Fibroblast of pulmonary artery (primary cell): ENCODE data around the gene CASP10.

ENCODE experiments used
- DNase-seq: peaks from one replicate; pipeline ENCODE4 v3.0.0-alpha.2; 2010; ENCODE audit warnings: low read depth
- H3K4me3 ChIP-seq: replicated peaks from 2 replicates; pipeline ENCODE4 v1.5.1; 2011; ENCODE audit warnings: low read depth, mild to moderate bottlenecking, control low read depth, low read length, moderate library complexity
- TF ChIP-seq, protein P1 (sequence below): IDR thresholded peaks from 2 replicates; pipeline ENCODE4 v1.5.1; 2011; ENCODE audit warnings: mild to moderate bottlenecking, control low read depth, low read length, inconsistent platforms; ENCODE audit errors: missing control alignments

Gene CASP10

DNA sequence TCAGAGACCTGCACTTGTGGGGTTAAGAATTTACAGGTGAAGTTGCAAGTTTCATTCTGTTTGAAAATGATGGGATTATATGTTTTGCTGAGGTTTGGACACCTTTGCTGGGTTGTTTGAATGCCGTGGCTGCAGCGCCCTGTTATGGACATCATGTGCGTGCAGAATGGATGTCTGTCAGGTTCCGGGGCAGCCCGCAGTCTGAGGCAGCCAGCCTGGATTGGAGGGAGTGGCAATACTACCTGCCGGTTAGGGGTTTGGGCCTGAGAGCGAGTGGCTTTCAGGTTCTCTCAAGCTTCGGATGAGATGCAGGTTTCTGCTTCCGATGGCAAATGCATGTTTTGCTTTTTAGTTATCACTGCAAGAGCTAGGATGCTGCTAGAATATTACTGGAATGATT is 78.5 kb downstream of the CASP10 start:
- H3K4me3 ChIP-seq: no peak overlapping the region
- DNase-seq: no peak
- TF ChIP-seq, protein P1, sequence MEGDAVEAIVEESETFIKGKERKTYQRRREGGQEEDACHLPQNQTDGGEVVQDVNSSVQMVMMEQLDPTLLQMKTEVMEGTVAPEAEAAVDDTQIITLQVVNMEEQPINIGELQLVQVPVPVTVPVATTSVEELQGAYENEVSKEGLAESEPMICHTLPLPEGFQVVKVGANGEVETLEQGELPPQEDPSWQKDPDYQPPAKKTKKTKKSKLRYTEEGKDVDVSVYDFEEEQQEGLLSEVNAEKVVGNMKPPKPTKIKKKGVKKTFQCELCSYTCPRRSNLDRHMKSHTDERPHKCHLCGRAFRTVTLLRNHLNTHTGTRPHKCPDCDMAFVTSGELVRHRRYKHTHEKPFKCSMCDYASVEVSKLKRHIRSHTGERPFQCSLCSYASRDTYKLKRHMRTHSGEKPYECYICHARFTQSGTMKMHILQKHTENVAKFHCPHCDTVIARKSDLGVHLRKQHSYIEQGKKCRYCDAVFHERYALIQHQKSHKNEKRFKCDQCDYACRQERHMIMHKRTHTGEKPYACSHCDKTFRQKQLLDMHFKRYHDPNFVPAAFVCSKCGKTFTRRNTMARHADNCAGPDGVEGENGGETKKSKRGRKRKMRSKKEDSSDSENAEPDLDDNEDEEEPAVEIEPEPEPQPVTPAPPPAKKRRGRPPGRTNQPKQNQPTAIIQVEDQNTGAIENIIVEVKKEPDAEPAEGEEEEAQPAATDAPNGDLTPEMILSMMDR: no peak

DNA sequence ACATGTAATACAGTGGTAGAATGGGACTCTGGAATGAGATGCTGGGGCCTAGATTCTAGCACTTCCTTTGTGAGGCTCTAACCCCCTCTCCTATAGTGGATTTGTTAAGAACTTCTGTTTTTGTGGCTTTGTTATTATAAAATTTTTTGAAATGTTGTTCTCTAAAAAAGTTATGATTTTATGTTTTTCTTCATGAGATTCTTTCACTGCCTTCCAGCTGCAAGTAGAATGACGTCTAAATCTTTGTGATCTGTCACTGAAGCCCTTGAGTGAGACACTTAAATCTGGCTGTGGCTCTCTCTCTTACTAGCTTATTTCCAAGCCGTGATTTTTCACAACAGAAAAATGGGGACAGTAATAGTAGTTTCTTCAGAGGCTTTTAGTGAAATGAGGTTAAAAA is 79.0 kb downstream of the CASP10 start:
- no peak overlapping the region for H3K4me3 ChIP-seq
- TF ChIP-seq, protein P1: no peak
- DNase-seq: no peak

DNA sequence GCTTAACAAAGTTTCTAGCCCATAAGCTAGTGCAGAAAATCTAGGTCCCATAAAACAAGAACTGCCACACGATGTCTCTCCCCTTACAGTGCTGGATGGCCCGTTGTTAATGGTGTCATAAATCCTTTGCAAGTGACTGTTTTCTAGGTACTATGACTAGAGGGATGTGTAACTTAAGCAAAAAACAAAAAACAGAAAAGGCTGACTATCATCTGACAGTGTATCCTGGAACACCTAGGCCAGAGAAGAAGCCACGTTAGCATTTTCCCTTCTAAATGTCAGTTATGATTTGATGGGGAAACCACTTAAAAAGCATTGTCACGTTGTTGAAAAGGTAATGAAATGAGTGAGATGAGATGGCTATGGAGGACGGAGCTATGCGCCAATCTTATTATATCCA is 79.8 kb downstream of the CASP10 start:
- TF ChIP-seq, protein P1: no peak
- no peak for DNase-seq
- H3K4me3 ChIP-seq: no peak overlapping the region

DNA sequence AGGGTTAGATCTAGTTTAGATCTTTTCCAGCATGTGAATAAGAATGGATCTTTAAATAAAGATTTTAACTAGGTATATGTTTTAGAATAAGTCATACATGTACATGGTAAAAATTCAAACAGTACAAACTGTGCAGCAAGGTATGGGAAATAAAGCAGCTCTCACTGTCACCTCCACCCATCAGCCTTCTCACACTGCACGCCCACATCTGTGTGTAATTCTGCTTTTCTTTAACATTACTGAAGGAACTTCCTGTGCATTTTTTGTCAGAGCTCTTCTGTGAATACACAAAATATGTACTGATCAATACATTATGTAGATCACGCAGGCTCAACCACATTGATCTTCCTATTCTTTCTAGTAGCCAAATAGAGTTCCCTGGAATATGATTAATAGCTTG is 80.8 kb downstream of the CASP10 start:
- no peak for DNase-seq
- TF ChIP-seq, protein P1: no peak
- no peak overlapping the region for H3K4me3 ChIP-seq

DNA sequence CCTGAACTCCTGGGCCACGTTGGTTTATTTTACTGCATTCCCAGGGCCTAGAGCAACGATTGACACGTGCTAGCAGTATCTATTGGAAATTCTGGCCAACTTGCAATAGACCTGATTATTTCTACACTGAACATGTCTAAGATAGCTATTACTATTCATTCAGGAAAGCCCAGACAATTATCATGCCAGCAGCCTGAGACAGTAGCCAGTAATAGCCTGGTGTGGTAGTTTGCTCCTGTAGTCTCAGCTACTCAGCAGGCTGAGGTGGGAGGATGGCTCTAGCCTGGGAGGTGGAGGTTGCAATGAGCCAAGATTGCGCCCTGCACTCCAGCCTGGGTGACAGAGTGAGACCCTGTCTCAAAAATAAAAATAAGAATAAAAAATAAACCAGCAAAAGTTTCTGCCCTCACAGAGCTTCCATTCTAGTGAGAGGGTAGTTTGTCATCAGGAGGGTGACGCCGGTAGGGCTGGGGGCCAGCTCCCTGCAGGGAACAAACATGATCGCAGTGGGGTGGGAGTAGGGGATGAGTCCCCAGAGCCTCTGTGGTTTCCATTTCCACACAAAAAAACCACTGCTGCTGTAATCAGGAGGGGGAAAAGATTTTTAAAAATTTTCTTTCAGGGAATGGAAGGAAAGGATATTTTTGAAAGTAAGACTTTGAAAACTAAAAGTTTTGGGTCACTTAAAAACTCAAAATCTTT is 81.7 kb downstream of the CASP10 start:
- H3K4me3 ChIP-seq: no peak overlapping the region

DNA sequence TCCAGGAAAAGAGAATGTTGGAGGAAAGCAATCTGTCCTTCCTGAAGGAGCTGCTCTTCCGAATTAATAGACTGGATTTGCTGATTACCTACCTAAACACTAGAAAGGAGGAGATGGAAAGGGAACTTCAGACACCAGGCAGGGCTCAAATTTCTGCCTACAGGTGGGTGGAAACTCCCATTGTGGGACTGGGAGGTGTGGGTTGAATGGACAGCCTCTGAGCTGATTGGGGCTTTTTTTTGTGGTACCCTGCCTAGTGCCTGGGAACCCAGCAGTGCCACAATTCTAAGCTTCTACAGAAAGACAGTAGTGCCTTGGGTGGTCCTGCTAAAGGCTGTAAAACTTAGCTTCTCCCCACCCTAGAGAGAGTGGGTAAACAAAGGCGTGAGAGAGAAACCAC is 83.7 kb downstream of the CASP10 start:
- no peak overlapping the region for H3K4me3 ChIP-seq
- TF ChIP-seq, protein P1: no peak
- no peak for DNase-seq

More for the DNA sequence above, 81.7 kb downstream of the CASP10 start:
- TF ChIP-seq, protein P1: no peak
- no peak for DNase-seq
